ENCODE data around the gene SKIC3.

SKIC3 gene

GRCh38 chr5:95531491-95531890, 23.3 kb downstream of the SKIC3 start:
- no peak for DNase-seq (ENCODE audit: low spot score)

GRCh38 chr5:95530416-95530815, 24.4 kb downstream of the SKIC3 start:
- DNase-seq (ENCODE audit: low spot score), result no peak

- DNase-seq (ENCODE audit: low spot score), result no peak
These were observed 26.2 kb downstream of the SKIC3 start for GRCh38 chr5:95528565-95528964.

GRCh38 chr5:95526871-95527270, 27.9 kb downstream of the SKIC3 start:
- no peak for DNase-seq (ENCODE audit: low spot score)

DNA sequence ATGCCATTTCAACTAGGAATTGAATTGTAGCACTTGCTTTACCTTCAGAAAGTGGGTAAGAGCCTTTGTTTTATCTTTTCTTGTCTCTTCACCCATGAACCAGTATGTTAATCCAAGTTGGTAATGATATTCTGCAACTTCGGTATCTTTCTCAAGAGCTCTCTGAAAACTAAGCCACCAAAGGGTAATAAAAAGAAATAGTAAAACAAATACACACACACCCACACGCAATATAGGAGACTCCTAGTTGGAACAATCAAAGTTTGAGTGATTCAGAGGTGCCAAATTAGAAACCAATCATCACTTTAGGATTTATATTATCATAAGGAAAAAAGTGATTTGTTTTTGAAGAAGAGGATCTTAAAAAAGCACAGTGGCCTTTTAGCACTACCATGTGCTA, 30.4 kb downstream of the SKIC3 start:
- no peak for DNase-seq (ENCODE audit: low spot score)

- no peak for DNase-seq (ENCODE audit: low spot score)
These were observed 34.6 kb downstream of the SKIC3 start for GRCh38 chr5:95520206-95520605.

- DNase-seq (ENCODE audit: low spot score), result no peak
These were observed 35.1 kb downstream of the SKIC3 start for GRCh38 chr5:95519681-95520080.

DNA sequence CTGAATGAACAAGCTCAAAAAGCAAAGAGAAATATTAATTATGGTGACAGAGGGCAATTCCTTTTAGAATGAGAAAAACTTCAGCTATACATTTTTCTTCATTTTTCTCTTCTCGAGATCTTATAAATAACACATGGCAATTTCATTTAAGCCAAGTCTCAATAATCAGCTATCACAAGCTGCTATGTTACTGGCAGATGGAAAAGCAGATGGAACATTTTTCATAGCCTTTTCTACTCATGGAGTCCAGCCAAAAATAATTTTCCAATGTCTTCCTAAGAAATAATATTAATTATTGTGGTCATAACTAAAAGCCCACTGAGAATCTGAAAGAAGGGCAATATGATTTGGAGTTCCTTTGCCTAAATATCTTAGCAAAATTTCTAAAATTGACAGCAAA, 35.6 kb downstream of the SKIC3 start:
- no peak for DNase-seq (ENCODE audit: low spot score)

DNA sequence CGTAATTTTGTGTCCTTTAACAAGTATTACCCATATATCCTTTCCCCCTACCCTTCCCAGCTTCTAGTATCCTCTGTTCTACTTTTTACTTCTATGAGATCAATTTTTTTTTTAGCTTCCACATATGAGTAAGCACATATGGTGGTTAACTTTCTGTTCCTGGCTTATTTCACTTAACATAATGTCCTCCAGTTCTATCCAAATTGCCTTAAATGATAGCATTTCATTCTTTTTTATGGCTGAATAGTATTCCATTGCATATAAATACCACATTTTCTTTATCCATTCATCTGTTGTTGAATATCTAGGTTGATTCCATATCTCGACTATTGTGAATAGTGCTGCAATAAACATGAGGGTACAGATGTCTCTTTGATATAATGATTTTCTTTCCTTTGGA, 36.4 kb downstream of the SKIC3 start:
- DNase-seq (ENCODE audit: low spot score), result no peak

DNA sequence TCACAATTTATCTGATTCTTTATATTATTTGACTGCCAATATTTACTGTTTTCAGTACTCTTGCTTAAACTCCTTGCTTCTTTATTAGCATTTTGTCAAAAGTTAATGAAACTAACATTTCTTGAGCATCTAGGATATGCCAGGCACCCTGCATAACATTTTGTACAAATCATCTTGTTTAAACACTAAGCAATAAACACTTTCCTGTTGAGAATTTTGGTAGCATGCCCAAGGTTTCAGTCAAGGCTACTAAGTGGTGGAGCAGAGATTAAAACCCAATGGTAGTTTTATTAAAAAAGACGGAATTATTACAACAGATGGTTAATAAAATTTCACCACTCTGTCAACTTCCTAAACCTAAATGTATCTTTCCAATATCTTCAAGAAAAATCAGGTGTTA, 43.2 kb downstream of the SKIC3 start:
- DNase-seq (ENCODE audit: low spot score), result no peak

GRCh38 chr5:95508550-95508949, 46.2 kb downstream of the SKIC3 start:
- DNase-seq (ENCODE audit: low spot score), result no peak
